ENCODE results near the gene CCDC146.

Gene CCDC146

GRCh38 chr7:77238703-77239136, 116.3 kb downstream of the CCDC146 start:
- H3K4me3 ChIP-seq (replicated peaks; ENCODE audit: low read depth, low read length): no peak overlapping the region
- H3K27me3 ChIP-seq (replicated peaks; ENCODE audit: control insufficient read depth, insufficient read depth, low read length): no peaks in the 10 kb centered on the region
- TF ChIP-seq CTCF (IDR thresholded peaks at IDR 0.05; ENCODE audit: insufficient read depth, low read length, poor library complexity, severe bottlenecking): no peak
- H3K36me3 ChIP-seq (ENCODE audit: control insufficient read depth, insufficient read depth, low read length): no peaks in the 10 kb centered on the region
- DNase-seq (ENCODE audit: extremely low read depth, insufficient read length): no peak

GRCh38 chr7:77239471-77239870, 117.1 kb downstream of the CCDC146 start:
- no peak for DNase-seq (ENCODE audit: extremely low read depth, insufficient read length)
- TF ChIP-seq CTCF (IDR thresholded peaks at IDR 0.05; ENCODE audit: insufficient read depth, low read length, poor library complexity, severe bottlenecking): no peak
- no peaks in the 10 kb centered on the region for H3K36me3 ChIP-seq (ENCODE audit: control insufficient read depth, insufficient read depth, low read length)
- no peak overlapping the region for H3K4me3 ChIP-seq (replicated peaks; ENCODE audit: low read depth, low read length)
- H3K27me3 ChIP-seq (replicated peaks; ENCODE audit: control insufficient read depth, insufficient read depth, low read length): no peaks in the 10 kb centered on the region

GRCh38 chr7:77242068-77242467, 119.7 kb downstream of the CCDC146 start:
- DNase-seq (ENCODE audit: extremely low read depth, insufficient read length): no peak
- H3K4me3 ChIP-seq (replicated peaks; ENCODE audit: low read depth, low read length): no peak overlapping the region
- no peaks in the 10 kb centered on the region for H3K36me3 ChIP-seq (ENCODE audit: control insufficient read depth, insufficient read depth, low read length)
- H3K27me3 ChIP-seq (replicated peaks; ENCODE audit: control insufficient read depth, insufficient read depth, low read length): no peaks in the 10 kb centered on the region
- TF ChIP-seq CTCF (IDR thresholded peaks at IDR 0.05; ENCODE audit: insufficient read depth, low read length, poor library complexity, severe bottlenecking): no peak

- Histone ChIP-seq H3K27me3 (replicated peaks; ENCODE audit: control insufficient read depth, insufficient read depth, low read length) (no peaks in the 10 kb centered on the region), H3K36me3 (ENCODE audit: control insufficient read depth, insufficient read depth, low read length) (no peaks in the 10 kb centered on the region), H3K4me3 (replicated peaks; ENCODE audit: low read depth, low read length) (no peak overlapping the region)
- no peak for DNase-seq (ENCODE audit: extremely low read depth, insufficient read length)
- no peak for TF ChIP-seq CTCF (IDR thresholded peaks at IDR 0.05; ENCODE audit: insufficient read depth, low read length, poor library complexity, severe bottlenecking)
Observed at GRCh38 chr7:77242554-77242953, 120.1 kb downstream of the CCDC146 start.

GRCh38 chr7:77244222-77244934, 122.0 kb downstream of the CCDC146 start:
- Histone ChIP-seq H3K4me3 (replicated peaks; ENCODE audit: low read depth, low read length) (no peak overlapping the region), H3K27me3 (replicated peaks; ENCODE audit: control insufficient read depth, insufficient read depth, low read length) (no peaks in the 10 kb centered on the region), H3K36me3 (ENCODE audit: control insufficient read depth, insufficient read depth, low read length) (no peaks in the 10 kb centered on the region)
- no peak for TF ChIP-seq CTCF (IDR thresholded peaks at IDR 0.05; ENCODE audit: insufficient read depth, low read length, poor library complexity, severe bottlenecking)
- DNase-seq (ENCODE audit: extremely low read depth, insufficient read length): no peak

Measured in GM06990 (cell line).